ENCODE data around the gene PARD3B.
A peak's percentile ranks its signal among the peaks of the same experiment; 100 is the strongest.

The PARD3B gene

DNA sequence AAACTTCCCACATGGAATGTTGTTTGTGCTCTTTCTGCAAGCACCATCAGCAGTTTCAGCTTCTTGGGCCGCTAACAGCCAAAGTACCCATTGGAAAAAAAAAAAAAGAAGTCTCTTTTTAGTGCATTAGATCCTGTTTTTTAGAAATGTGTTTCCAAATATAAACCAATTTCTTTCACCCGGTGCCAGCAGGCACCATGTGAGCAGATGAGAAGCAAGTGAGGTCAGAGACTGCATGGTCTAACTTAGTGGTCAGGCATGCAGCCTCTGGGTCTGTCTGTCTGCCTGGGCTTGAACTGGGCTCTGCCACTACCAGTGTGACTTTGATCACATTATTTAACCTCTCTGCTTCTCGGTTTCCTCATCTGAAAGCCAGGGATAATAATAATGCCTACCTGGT lies 1061.9 kb downstream of the PARD3B start:
- no peak for DNase-seq

DNA sequence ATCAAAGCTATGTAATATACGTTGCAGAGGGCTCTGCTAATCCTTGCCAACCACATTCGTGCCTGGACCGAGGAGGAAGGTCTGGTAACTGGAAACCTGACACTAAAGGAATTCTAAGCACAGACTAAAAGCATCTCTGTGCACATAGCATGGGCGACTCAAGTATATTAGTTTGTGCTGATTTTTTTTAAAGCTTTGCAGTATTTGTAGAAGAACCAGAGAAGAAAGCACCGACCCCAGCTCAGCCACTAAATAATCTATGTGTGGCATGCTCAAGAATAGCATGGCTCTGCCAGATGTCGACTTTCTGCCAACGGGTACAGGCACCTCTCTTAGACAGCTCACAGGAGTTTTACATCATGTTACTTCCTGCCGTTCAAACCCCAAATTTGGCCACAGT lies 1063.8 kb downstream of the PARD3B start:
- DNase-seq, result no peak

DNA sequence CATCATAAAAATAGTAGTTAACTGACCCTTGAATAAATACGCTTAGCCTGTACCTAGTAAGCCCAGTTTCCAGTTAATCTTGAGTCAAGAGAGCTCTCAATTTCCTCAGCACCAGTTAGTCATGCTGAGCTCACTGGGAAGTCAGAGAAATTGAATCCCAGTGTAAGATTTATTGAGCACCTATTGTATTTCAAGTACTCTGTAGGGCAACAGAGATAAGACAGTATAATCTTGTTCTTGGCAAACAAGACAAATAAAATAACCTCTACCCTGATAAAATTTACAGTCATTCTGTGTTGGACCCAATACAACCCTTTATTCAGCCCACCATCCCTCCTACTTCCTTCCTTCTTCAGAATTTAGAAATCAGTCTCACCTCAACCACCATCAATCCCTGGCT lies 1065.2 kb downstream of the PARD3B start:
- no peak for DNase-seq

DNA sequence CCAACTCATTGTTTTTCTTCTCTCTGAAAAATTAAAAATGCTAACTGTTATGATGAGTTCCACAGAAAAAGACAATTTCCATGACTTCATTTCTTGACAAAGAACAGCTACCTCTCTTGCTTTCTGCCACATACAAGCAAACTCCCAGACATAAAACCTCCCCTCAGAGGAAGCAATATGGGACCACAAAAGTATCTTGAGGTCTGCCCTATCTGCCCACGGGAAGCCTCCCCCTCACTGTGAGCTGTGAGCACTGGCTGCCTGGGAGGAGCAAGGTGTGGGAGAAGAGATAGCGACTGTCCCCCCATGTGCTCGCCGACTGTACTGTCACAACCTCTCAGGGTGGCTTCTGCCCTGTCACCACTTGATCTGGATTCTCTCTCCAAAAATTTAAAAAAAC lies 1067.4 kb downstream of the PARD3B start:
- DNase-seq, result no peak

DNA sequence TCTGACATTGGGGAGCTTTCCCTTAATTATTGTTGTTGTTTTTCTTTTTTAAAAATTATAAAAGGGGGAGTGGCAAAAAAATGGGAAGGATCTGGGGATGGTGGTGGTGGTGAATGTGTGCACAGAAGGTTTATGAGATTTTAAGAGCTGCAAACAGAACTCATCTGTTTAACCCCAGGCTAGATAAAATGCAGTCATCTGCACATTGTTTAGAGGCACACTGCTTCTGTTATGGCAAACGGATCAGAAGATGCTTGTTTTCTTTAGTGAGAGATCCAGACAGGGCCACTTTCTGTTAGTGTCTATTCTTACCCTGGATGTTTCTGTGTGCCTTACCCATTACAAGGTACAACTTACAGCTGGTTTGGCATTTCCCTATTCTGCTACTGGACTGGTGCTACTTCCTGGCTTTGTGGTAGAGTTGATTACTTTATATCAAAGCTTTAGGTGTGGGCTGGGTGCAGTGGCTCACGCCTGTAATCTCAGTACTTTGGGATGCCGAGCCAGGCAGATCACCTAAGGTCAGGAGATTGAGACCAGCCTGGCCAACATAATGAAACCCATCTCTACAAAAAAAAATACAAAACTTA lies 1068.8 kb downstream of the PARD3B start:
- DNase-seq, result no peak

DNA sequence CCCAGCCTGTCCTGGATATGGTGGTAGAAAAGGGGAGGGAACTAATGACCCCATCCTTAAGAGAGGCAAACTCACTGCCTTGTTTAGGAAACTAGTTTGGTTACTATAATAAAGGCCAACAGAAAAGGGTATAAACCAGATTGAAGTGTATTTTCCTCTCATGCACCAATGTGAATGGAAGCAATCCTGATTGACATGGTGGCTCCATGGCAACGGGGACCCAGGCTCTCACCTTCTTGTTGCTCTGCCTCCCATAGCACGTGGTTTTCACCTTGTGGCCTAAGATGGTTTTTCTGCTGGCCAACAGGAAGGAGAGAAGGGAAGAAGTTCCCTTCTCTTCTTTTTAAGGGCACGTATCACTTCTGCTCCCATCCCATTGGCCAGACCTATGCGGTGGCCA lies 1069.7 kb downstream of the PARD3B start:
- DNase-seq, result no peak

DNA sequence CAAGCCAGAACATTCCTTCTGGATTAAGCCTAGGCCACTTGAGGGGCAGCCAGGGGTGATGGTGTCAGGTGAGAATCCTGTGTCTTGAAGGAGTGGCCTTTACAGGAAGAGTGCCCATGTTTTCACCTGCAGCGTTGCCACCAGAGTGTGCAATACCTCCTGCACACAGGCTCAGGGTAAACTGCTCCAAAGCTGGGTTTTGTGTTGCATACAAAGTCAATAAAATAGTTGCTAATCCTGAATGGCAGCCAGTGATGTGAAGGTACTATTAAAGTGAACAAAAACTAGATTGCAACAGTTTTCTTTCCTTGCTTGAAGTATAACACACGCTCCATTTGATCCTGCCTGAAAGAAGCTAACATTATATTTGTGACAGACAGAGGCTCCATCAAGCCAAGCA lies 1072.6 kb downstream of the PARD3B start:
- DNase-seq, result no peak

DNA sequence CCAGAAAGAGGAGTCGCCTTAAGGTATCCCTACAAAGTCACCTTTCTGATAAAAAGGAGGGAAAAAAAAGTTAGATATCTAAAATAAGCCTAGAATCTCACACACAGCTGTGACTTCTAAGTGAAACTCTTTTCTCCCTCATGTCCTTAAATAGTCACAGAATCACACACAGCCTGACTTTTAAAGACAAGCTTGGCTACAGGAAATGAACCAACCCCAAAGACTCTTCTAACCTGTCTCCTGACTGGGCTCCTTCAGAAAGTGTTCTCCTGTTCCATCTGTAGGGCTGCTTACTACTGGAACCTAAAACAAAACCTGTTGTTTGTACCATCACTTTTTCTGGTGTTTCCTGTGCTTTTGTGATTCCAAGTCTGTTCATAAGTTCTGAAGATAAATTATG lies 1074.3 kb downstream of the PARD3B start:
- DNase-seq, result no peak

DNA sequence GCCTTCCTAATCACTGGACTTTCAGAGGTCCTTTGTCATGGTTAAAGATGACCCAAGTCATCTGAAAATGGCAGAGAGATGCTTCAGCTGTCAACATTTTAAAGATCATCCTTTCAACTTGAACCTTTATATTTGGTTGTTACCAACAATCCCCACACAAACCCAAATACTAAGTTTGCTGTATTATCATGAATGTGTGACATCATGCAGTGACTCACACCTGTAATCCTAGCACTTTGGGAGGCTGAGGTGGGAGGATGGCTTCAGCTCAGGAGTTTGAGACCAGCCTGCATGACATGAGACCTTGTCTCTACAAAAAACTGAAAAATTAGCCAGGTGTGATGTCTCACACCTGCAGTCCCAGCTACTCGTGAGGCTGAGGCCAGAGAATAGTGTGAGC lies 1081.8 kb downstream of the PARD3B start:
- no peak for DNase-seq

DNA sequence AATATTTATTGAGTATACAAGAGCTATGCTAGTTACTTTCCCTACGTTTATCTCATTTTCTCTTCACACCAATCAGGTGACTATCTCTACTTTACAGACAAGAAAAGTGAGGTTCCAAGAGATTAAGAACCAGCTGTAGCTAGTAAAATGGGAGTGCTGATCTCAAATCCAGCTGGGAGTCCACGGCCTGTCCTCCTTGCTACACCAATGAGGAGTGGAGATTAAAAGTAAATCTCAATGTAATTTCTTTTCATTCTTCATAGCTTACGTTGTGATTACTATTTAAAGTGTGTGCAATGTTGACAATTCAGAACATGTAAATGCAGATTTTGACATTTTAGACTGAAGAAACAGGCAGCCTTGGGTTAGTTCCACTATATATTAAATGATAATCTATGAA lies 1083.1 kb downstream of the PARD3B start:
- DNase-seq, result no peak

DNA sequence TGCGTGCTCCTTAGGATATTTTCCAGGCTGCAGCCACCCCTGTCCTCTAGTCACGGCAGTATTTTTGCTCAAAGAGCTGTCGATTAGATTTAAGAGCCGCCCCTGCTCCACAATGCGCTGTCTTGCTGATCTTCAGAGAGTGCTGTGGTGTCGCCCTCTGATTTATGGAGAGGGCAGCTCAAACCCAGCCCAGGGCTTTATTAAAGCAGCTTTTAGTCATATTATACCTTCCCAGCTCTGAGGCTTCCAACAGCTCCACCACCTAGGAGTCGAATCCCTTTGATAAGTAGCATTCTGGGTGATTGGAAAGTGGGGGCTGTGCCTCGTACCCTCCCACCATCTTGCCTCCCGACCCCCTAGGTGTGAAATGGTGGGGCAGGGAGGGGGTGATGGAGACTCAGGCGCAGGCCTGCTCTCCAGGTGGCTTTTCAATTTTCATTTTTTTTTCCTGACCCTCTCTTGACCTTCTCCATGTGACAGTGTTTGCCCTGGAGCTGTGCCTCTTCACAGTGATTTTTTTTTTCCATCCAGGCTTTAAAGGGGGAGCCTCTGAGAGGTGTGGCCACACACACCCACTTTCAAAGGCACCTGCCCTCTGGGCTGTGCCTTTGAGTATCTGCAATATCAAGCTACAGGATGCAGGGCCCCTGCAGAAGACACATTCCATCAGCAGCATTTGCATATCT lies 1084.0 kb downstream of the PARD3B start:
- no peak for DNase-seq

DNA sequence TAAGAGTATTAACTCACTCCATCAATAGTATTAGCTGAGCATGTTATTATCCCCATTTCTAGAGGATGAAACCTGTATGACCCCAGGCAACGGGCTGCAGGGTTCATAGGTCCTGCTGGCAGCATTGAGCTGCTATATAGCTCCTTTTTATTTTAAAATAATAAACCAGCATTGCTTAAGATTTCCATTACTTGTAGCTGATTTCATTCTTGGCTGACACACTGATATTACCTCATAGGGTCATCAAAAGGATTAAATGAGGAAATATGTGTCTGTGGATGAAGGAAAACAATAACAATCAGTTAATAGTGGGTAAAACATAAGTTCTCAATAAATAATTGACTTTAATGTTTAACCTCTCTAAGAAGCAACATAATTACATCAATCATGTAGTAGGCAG lies 1088.7 kb downstream of the PARD3B start:
- DNase-seq, result no peak

DNA sequence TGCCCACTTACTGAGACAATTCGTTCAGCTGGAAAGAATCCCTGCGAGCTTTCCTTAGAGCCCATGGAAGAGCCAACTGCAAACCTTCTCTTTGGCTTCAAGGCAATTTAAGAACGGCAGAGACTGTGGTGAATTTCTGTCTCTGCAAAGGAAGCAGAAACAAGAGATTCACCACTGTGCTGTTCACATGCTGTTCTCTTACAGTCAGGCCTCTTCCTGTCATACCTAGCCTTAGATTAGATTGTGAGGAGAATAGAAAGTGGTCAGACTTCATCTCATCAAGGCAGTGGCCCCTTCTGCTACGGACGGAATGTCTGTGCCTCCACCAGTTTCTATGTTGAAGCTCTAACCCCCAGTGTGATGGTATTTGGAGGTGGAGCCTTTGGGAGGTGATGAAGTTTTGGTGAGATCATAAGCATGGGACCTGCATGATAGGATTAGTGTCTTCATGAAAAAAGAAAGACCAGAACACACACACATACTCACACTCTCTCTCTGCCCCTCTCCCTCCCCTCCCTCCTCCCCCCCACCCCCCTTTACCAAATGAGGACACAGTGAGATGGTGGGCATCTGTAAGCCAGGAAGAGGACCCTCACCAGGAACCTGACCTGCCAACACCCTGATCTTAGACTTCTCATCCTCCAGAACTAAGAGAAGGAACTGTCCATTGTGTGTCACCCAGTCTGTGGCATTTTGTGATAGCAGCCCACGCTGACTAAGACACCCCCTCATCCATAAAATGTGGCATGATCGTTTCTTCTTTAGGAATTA lies 1091.5 kb downstream of the PARD3B start:
- no peak for DNase-seq

DNA sequence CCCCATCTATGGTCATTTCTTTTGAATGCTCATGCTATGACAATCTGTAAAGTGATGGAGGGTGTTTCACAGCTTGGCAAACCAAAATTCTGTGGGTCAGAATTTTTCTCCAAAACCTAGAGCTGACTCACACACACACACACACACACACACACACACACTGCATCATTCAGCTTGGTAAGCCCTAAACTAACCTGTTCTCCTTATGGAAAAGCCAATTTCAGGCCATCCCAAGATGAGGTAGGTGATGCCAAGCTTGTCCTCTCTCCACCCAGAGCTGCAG lies 1092.0 kb downstream of the PARD3B start:
- DNase-seq, result no peak

DNA sequence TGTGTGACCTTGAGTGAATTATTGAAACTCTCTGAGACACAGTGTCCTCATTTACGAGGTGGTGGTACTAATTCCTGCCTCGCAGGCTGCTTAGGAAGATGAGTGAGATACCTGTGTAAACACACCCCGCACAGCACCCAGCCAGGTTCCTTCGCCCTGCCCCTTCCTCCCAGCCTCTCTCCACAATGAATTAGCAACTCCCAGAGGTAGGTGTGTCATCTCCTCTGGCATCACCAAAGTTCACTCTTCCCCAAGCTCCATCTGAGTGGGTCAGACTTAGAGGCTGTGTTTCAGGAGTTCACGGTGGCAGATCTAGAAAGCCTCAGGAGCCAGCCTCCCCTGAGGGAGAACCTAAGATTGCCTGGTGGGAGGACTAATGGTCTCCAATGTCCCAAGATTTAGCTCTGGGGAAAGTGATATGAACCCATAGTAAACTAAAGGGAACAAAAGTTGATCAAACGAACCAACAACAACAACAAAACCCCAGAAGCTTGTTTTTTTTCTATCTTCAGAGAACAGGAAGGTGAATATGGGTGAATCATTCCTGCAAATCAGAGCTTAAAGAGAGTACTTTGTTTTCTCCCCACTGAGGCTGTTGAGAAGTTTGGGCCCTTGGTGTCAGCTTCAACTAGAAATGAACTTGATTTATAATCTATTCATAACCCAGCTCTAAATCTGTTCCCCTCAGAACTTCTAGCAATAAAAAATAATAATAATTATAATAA lies 1092.7 kb downstream of the PARD3B start:
- no peak for DNase-seq

DNA sequence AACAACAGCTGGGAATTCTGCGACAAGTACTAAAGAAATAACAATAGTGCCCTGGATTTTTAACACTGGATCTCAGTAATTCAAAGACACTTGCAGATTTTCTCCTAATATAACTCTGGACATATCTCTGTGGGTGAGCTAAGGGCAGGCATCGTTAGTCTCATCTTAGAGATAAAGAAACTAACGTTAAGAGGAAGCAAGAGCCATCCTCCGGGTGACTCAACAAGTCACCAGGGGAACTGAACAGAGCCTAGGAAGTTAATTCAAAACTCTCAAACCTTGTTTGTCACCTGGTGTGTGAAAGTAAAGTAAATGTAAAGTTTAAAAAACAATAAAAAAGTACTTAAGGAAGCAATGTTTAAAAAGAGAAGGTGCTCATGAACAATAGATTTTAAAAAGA lies 1095.4 kb downstream of the PARD3B start:
- DNase-seq, result no peak

DNA sequence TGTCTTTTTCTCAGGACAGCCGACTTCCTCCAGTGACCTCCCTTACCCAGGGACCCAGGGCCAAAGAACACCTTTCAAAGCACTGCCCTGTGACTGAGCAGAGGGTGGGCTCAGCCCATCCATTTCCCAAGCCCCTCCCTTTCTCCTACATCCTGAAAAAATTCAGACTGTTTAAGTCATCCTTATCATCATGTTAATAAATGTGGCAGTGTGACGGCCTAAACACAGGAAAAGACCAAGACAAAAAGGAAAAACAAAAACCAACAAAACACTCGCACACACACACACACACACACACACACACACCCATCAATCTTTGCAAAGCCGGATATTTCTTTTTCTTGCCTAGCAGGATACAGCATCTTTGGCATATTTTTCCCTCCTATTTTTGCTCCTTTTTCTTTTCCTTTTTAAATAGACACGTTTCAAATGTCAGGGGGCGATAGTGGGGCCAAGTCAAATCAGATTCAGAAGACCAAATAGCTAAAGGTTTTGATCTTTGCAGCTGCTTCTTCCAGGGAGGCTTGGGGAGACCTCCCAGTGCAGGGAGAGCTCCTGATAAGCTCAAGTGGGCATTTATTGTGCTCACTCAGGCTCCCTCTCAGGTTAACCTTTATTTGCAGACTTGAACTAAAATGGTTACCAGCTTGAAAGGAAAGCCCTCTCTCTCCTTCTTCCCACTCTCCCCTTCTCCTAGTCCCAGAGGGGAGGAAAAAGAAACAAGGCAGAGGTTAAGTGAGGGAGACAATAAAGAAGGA lies 1097.5 kb downstream of the PARD3B start:
- peak; percentile 10 for DNase-seq

DNA sequence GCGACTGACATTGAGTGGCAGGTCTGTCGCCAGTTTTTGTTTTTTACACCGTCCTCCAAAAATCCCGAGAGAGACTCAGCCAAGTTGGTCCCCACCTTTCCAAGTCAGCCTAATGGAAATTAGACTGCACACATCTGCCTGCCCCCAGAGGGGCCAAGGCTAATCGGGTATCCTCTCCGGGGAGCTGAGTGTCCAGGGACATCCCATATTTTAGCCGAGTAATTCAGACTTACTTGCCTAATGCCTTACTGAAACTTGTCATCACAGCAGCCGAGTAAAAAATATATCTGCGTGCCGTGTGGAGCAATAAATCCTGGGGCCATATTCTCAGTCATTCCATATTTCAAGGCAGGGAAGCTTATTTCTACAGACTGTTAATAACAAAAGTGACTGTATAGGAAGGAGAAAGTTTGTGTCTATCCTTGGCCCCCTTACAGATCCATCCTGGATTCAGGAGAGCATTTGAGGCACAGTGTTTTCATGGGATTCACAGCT lies 1098.2 kb downstream of the PARD3B start:
- no peak for DNase-seq

DNA sequence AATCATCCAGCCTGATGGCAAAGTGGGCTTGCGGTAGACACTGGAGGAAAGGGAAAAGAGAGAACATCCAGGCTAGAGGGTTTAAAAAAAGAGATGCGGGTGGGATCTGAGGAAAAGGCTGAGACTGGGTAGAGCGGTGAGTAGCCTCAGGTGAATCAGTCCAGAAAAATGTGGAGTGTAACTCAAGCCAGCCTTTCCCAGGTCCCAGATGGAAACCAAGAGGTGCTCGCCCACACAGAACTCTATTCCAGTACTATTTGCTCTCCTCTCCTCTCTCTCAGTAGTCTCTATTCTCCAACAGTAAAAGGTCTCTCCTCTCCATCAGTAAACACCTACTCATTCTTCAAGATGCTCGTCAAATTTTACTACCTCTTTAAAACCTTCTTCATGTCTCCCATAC lies 1098.7 kb downstream of the PARD3B start:
- DNase-seq, result no peak

DNA sequence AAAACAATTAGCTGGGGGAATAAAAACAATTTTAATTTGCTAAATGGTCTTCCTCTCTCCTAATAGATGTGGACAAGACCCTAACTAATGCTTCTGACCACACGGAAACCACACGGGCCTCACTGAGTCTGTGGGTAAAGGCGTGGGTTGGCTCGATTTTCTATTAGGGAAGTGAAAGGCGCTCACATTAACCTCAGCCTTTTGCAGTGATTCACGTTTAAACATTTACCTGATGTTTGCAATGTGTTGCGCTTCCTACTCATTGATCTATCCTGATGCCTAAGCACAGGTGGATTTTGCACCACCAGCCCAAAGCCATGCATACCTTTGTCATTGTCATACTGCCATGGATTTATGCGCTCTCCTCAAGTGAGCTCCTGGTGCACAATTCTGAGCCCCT lies 1101.4 kb downstream of the PARD3B start:
- DNase-seq, result no peak

DNA sequence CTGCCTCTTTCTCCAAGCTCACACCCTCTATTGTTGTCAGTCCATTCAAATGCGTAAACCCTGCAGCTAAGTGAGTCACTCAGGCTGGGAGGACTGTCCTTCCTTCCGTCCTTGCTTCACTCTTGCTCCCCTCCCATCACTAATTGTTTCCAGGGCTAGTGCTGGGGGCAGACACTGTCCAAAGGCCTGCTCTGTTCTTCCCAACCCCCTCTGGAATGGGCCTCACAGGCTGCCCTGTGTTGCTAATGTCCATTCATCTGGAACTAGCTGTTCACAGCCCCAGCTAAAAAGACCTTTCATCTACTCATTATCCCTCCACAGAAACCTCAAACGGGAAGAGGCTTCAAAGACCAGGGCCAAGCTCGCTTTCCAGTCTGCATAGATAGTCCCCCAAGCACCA lies 1105.2 kb downstream of the PARD3B start:
- no peak for DNase-seq

DNA sequence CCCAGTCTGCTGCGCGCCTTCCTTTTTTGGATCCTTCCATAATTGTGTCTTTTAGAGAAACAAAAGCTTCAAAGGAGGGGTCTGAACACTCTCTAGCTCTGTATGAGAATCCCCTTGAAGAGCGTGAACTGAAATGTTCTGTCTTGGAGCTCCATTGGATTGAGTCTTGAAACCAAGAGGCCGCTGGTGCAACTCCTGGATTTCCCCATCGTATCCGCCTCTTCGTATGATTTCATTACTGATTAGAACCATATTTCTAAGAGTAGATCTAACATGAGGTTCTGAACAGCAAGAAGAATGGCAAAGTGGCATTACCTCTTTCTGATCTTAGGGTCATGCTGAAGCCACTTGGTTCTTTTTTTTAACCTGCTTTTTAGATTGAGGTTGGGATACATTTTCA lies 1105.7 kb downstream of the PARD3B start:
- no peak for DNase-seq

DNA sequence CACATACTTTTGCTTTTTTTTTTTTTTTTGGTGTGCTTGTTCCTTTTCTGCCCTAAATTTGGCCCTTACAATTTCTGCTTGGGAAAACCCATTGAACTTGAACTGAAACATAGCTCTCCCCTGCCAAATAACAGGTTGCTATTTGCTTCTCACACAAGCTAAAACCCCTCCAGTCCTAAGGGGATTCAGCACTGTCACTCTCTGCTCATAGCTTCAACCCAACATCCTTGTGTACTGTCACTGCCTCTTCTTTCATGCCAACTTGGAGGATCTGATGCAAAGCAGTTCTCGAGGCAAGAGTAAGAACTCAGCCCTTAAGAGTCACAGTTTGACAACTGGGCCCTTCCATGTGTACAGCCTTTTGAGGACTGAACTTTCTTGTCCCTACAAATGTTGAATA lies 1106.4 kb downstream of the PARD3B start:
- DNase-seq, result no peak

All from cortex of kidney (tissue), 1 donor.